Transverse colon (tissue), 4 donors: ENCODE measurements around the gene SLIT1.

Experiments
- EP300 ChIP-seq: sonication (generic); formaldehyde crosslinking; IDR thresholded peaks from one replicate; pipeline ENCODE4 v1.6.1; 2017; ENCODE audit warnings: antibody characterized with exemption, low read depth
- POLR2A ChIP-seq: fragments of 450-650 bp; IDR thresholded peaks from one replicate; pipeline ENCODE4 v1.6.1; 2016; ENCODE audit warnings: antibody characterized with exemption, mild to moderate bottlenecking, moderate library complexity
- POLR2AphosphoS5 ChIP-seq, 3 donors: sonication (generic); formaldehyde crosslinking; IDR thresholded peaks; one replicate each; pipeline ENCODE4 v1.6.1; 2016; ENCODE audit warnings: antibody characterized with exemption in 3 of 3
- TF ChIP-seq, protein P1 (sequence below), 5 experiments: fragments of 200-600 bp in 3 of 5; fragments of 450-650 bp in 2 of 5; sonication (generic) in 3 of 5; IDR thresholded peaks; 1 replicate in 2 of 5; 2 replicates in 3 of 5; pipeline ENCODE4 v1.5.1; 2016 to 2017; ENCODE audit warnings: antibody characterized with exemption in 5 of 5, inconsistent platforms in 3 of 5, mild to moderate bottlenecking in 2 of 5, moderate library complexity in 1 of 5

DNA sequence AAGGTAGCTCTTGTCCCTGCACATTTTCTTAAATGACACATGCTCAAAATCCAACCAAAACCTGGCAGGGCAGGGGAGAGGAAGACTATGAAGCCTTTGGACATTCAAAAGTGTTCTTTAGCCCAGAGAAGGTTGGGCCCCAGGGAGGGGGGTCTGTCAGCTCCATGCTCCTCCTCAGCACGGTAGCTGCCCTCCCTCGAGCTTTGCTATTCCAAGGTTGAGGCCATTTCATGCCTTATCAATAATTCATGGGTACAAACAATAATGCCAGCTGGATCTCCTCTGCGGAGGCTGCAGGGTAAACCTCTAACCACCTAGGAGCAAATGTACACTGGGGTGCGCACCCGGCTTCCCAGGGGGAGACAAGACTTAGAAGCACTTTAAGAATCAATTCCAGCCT, 61.5 kb downstream of the SLIT1 start:
- TF ChIP-seq, protein P1, sequence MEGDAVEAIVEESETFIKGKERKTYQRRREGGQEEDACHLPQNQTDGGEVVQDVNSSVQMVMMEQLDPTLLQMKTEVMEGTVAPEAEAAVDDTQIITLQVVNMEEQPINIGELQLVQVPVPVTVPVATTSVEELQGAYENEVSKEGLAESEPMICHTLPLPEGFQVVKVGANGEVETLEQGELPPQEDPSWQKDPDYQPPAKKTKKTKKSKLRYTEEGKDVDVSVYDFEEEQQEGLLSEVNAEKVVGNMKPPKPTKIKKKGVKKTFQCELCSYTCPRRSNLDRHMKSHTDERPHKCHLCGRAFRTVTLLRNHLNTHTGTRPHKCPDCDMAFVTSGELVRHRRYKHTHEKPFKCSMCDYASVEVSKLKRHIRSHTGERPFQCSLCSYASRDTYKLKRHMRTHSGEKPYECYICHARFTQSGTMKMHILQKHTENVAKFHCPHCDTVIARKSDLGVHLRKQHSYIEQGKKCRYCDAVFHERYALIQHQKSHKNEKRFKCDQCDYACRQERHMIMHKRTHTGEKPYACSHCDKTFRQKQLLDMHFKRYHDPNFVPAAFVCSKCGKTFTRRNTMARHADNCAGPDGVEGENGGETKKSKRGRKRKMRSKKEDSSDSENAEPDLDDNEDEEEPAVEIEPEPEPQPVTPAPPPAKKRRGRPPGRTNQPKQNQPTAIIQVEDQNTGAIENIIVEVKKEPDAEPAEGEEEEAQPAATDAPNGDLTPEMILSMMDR (IDR thresholded peaks at IDR 0.05) = no peak
- TF ChIP-seq POLR2A (no peak), EP300 (no peak), POLR2AphosphoS5 (IDR thresholded peaks at IDR 0.05) (no peak)
